Stimulated activated CD4-positive, alpha-beta T cell treated with anti-CD3 and anti-CD28 coated beads, Interleukin-15, amount 100 ng/mL, for 48 hours (primary cell): Measurements from ENCODE around the gene ZNF672.
A peak's percentile ranks its signal among the peaks of the same experiment; 100 is the strongest.
"Not testable (repeated sequence)": the region's sequence is repeated elsewhere in the genome, so short reads cannot be mapped to it uniquely, and the experiment has no call there.

Experiments used
- DNase-seq, 2 donors: peaks; one replicate each; pipeline ENCODE4 v3.0.0-alpha.2; 2020; ENCODE audit warnings: low read depth in 2 of 2

The ZNF672 gene

GRCh38 chr1:248837781-248838356 lies at the start of gene ZNF672:
TSS of gene ZNF672 (plus strand) at chr1:248838224. CDS start at chr1:248847275, 9,051 bp downstream.
- peak; percentile 87 to 93 for DNase-seq

DNA sequence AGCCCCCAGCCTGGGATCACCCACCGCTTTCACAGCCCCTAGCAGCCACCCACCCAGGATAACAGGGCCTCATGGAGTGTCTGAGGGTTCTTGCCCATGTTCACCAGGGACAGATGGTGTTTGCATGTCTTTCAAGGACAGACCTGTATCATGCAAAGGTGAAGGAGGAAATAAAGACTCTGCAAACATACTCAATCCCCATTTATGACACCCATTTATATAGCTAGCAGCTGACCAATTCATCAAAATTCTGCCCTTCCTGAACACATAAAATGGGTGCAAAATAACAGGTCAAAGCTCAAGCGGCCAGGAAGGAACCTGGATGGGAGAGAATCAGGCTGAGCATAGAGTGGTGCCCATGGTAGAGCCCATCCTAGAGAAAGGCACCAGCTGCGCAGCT lies 49.7 kb upstream of the ZNF672 start:
- no peak for DNase-seq

DNA sequence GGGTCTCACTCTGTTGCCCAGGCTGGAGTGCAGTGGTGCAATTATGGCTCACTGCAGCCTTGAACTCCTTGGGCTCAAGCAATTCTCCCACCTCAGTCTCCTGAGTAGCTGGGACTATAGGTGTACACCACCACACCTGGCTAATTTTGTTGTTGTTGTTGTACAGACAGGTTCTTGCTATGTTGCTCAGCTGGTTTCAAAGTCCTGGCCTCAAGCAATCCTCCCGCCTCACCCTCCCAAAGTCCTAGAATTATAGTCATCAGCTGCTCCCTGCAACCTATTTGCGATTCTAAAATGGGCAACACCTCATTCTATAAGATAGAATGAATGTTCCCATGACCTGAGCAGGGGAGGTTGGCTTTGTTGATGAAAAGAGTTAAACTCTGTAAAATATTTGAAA lies 48.7 kb upstream of the ZNF672 start:
- not testable (repeated sequence) for DNase-seq

DNA sequence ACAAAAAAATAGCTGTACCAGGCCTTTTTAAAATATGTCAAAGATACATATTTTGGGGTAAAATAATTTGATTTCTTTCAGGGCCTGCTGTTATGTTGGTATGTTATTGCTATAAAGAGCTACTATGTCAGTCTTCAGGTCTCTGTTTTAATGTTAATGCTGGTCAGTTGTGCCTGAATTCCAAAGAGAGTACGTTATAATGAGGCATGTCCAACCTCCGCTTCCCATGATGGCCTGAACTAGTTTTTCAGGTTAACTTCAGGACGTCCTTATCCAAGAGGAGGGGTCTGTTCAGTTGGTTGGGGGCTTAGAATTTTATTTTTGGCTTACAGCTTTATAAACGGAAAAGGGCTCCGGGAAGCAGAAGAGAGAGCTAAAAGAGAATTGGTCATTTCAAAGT lies 47.6 kb upstream of the ZNF672 start:
- DNase-seq: no peak

- no peak for DNase-seq
Observed at GRCh38 chr1:248791010-248791409, 47.0 kb upstream of the ZNF672 start.

GRCh38 chr1:248792342-248792741 lies 45.7 kb upstream of the ZNF672 start:
- no peak for DNase-seq

DNA sequence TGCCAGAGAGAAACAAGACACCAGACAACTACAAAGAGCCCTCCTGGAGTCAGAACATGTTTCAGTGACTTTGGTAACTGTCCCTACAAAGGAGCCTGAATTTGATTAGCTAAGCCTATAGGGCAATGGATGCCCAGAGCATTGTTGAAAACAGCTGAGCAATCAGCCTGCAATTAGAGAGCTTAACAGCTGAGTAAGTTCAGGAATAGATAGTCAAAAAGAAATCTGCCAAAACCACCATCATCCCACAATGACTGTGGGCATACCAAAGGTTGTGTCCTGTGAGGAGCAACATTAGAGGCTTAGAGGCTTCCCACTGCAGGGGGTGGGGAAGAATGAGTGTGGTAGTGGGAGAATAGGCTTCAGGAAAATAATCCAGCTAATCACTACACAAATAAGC lies 44.4 kb upstream of the ZNF672 start:
- no peak for DNase-seq

GRCh38 chr1:248794663-248795062 lies 43.4 kb upstream of the ZNF672 start:
- DNase-seq: not testable (repeated sequence)

- no peak for DNase-seq
Observed at GRCh38 chr1:248798791-248799190, 39.2 kb upstream of the ZNF672 start.

DNA sequence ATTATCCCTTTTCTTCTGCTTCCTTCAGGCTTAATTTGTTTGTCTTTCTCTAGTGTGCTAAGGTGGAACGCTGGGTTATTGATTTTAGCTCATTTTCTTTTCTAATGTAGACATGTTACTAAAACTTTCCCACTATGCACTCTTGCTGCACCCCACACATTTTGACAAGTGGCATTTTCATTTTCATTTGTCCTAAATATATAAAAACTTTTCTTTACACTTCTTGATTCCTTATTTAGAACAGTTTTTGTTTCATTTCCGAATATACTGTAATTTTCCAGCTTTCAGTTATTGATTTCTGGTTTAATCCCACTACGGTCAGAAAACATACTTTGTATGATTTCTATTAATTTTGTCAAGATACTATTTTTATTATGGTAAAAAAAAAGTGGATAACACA lies 37.6 kb upstream of the ZNF672 start:
- no peak for DNase-seq

- no peak for DNase-seq
Observed at GRCh38 chr1:248802454-248802853, 35.6 kb upstream of the ZNF672 start.

DNA sequence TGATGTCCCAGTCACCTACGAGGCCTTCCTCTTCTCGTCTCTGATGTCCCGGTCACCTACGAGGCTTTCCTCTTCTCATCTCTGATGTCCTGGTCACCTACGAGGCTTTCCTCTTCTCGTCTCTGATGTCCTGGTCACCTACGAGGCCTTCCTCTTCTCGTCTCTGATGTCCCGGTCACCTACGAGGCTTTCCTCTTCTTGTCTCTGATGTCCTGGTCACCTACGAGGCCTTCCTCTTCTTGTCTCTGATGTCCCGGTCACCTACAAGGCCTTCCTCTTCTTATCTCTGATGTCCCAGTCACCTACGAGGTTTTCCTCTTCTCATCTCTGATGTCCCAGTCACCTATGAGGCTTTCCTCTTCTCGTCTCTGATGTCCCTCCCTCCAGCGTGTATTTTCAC lies 34.5 kb upstream of the ZNF672 start:
- not testable (repeated sequence) for DNase-seq

DNA sequence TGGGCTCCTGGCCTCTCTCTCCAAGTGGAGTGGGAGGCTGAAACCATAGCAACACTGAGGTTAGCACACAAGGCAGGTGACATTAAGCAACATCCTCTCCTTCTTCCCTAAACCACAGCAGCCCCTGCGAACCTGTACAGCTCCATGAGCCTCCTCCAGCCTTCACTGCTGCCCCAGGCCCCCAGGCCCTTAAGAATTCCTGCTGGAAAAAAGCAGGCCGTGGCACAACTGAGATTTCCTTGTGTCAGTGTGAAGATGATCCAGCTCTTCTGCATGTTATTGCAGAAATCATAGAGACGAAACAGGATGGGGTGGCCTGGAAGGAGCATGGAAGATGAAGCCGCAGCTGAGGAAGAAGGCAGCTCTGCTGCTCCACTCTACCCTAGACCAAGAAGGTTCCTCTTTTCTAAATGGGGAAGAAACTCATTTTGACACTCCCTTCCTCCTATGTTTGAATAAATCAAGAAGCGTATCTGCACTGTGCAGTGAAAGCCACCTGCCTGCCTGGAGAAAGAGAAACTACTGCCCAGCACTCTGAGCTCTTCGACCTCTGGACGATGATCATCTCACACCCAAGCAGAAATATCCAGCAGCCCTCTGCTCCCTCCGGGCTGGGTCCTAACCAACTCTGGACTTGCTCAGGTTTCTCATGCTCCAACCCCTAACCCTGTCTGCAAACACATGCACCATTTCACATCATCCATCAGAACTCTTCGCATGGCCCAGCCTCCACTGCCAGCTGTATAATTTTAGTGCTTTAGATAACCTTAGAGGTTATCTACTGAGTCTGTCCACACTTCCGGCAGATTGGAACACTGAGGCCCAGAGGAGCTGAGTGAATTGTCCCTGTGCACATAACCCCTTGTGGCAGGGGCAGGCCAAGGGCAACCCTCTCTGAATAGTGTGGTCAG lies 33.0 kb upstream of the ZNF672 start:
- DNase-seq: no peak

DNA sequence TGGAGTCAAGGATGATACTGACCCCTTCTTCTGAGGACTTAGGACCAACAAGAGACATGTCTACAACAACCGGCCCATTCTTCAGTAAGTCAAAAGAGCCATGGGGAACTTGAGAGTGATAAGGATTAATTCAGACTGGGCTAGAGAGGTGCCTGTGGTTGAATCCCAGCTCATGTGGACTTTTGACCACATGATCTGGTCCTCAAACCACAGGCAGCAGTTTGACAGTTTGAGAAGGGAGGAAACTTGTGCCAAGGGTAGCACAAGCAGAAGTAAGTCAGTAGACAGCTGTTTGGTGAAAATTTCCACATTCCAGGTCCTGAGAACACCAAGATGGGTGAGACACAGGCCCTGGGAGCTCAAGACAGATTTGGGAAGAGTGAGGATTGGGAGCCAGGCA lies 32.1 kb upstream of the ZNF672 start:
- no peak for DNase-seq

DNA sequence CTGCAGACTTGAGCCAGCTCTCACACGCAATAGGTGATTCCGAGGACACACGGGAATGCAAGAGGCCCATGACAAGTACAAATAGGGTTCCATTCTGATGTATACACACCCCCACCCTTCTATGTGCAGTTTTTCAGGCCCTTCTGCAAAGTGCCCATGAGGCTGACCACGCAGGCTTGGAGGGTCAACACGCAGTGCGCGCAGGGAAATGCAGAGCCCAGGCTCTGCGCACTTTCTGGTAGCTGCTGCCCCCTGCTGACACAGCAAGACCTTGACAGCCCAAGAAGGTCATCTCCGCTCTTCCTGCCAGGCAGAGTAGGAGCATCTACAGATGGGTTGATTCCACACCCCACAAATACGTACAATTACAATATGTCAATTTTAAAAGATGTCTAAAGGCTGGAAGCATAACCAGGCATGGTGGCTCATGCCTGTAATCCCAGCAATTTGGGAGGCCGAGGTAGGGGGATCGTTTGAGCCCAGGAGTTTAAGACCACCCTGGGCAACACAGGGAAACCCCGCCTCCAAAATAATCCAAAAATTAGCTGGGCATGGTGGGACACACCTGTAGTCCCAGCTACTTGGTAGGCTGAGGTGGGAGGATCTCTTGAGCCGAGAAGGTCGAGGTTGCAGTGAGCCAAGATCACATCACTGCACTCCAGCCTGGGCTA lies 30.8 kb upstream of the ZNF672 start:
- peak; percentile 29 to 32 for DNase-seq

DNA sequence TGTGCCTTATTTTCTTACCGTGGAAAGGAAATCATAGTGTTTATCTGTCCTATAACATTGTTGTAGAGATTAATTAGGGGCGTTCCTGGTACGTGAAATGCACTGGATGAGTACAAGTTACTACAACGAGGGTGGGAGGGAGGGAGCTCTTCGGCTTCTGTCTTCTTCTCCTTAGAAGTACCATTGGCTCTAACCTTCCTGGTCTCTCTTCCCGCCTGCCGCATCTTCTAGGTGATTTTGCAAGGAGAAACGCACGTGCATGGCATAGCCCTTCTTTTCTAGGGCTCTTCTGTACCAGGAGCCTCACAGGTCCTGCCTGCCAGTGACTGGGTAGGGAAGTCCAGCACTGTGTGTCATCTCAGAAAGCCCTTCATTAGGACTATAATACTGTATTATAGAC lies 29.1 kb upstream of the ZNF672 start:
- no peak for DNase-seq

DNA sequence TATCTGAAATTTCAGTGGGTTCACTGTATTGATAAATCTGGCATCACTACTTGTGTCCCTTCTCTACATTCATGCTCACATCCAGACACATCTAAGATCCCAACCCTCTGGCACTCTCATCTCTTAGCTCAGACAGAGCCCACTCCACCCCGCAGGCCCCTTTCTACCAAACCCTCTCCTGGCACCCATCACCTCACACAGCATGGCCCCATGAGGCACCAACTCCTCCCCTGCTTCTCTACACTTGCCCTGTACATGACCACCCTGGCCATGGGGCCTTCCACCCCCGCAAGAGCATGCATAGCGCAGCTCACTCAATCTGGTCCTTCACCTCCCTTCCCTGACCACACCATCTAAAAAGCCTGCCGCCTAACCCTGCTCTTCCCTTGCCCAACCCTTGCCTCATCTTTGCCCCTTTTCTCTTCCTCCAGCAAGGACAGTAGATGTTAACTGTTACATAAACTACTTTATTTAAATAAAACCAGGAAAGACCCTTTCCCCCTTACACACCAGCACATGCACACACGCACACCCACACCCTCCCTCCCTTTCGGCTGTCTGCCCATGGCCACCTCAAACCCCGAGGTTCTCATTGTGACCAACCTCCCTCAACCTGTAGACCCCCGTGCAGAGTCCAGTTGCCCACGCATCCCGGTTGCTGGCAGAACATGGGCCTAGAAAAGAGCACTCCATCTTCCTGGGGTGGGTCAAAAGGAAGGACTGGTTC lies 27.9 kb upstream of the ZNF672 start:
- DNase-seq: no peak

DNA sequence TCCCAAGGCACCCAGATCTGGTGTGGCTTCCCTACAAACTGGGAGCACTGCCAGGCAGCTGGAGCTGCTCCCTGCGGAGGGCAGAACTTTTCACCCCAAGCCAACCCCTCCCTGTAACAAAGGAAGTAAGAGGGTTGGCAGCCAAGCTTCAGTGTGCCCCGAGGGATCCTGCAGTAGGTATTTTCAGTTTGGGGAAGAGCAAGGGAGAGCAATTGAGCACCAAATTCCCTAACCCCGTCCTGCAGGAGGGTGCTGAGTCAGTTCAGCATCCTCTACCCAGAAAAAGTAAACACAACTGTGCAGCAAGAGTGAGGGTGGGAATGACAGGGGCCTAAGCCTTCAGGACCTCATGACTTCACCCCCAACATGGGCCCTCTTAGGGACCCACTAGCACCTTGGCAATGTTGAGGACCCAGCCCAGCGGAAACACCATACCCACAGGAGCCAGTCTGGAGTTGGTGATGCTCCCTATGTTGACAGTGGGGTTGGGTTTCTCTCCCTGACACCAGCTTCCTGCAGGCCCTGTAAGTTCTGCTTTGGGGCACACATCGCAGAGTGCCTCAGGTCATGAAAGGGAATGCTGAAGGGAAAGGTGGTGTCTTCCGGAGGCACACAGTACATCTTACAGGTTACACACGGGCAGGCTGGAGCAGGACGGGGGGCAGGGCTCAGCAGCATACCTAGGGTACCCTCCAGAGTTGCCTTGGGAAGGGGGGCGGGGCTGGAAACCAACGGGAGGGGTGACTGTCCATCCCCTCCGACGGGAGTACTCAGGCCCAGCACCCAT lies 27.1 kb upstream of the ZNF672 start:
- DNase-seq: no peak

DNA sequence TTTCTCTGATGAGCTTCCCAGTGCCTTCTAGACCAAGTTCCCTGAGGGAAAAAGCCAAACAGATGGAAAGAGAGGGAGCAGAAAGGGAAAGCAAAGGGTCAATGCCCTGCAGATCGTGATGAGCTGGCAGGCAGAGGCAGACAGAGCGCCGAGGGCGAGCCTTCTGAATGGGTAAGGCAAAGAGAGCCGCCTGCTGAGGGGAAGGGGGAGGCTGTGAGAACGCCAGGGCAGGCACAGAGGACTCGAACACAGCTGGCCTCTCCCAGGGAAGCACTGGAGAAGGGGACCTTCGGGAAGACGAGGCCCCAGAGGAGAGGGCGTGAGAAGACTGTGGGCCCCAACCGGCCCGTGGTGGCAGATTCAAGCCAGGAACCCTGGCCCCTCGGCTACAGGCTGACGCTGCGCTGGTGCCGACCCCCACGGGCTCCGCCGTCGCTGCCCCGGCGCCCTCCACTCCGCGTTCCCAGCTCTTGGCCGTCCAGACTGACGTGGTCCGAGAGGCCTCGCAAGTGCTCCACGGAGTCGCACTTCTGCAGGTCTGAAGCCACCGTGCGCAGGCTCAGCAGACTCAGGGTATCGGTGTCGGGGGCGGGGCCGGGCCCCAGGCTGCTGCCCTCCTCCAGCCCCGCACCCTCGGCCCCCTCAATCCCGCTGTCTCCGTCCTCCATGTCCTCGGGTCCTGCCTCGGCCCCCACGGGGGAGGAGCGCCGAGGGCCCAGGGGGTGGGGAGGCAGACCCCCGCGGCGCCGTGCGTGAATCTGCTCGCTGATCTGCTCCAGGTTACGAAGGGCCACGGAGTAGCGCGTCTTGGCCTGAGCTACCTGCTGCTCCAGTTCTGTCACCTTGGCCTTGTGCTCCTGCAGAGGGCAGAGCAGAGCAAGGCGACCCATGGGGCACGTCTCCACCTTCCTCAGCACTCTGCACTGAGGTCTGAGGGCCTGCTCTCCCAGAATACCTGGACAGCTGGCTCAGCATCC lies 26.2 kb upstream of the ZNF672 start:
- no peak for DNase-seq
